HEK293T (cell line): Measurements from ENCODE around the gene VIM.

Source experiments
- CTCF ChIA-PET: fragments of 350-600 bp; formaldehyde crosslinking; extraction: SDS; loops from one replicate; lab custom pipeline; 2021; ENCODE audit warnings: antibody characterized with exemption, inconsistent platforms; lab: Yijun Ruan, JAX
- POLR2A ChIA-PET: fragments of 350-600 bp; formaldehyde crosslinking; extraction: SDS; loops from one replicate; lab custom pipeline; 2020; ENCODE audit warnings: antibody characterized with exemption, inconsistent platforms; lab: Yijun Ruan, JAX
- DNase-seq: peaks from one replicate; pipeline ENCODE4 v3.0.0; 2012; ENCODE audit warnings: mixed read lengths; ENCODE audit errors: extremely low spot score
- ARNT ChIP-seq: fragments of 450-650 bp; IDR thresholded peaks from 2 replicates; pipeline ENCODE4 v1.6.1; 2017; ENCODE audit warnings: mild to moderate bottlenecking
- BHLHE40 ChIP-seq: fragments of 450-650 bp; IDR thresholded peaks from 2 replicates; pipeline ENCODE4 v1.6.1; 2016; ENCODE audit warnings: mild to moderate bottlenecking, moderate library complexity, borderline replicate concordance
- CTBP1 ChIP-seq: fragments of 450-650 bp; IDR thresholded peaks from 2 replicates; pipeline ENCODE4 v1.6.1; 2016; ENCODE audit warnings: borderline replicate concordance
- ELF4 ChIP-seq: fragments of 450-650 bp; IDR thresholded peaks from 2 replicates; pipeline ENCODE4 v1.6.1; 2017; ENCODE audit warnings: antibody characterized with exemption
- FOXA1 ChIP-seq: fragments of 450-650 bp; IDR thresholded peaks from 2 replicates; pipeline ENCODE4 v1.6.1; 2016; ENCODE audit warnings: mild to moderate bottlenecking
- FOXK2 ChIP-seq: fragments of 450-650 bp; IDR thresholded peaks from 2 replicates; pipeline ENCODE4 v1.6.1; 2016; ENCODE audit warnings: mild to moderate bottlenecking
- FOXM1 ChIP-seq: fragments of 450-650 bp; IDR thresholded peaks from 2 replicates; pipeline ENCODE4 v1.6.1; 2017; ENCODE audit warnings: mild to moderate bottlenecking, borderline replicate concordance
- HDGF ChIP-seq: fragments of 450-650 bp; IDR thresholded peaks from 2 replicates; pipeline ENCODE4 v1.6.1; 2017; ENCODE audit warnings: antibody characterized with exemption, borderline replicate concordance
- L3MBTL2 ChIP-seq: fragments of 450-650 bp; conservative IDR thresholded peaks from 2 replicates; pipeline ENCODE4 v1.6.1; 2016; ENCODE audit warnings: mild to moderate bottlenecking
- LEF1 ChIP-seq: fragments of 450-650 bp; IDR thresholded peaks from 2 replicates; pipeline ENCODE4 v1.6.1; 2017; ENCODE audit warnings: mild to moderate bottlenecking, borderline replicate concordance
- NFRKB ChIP-seq: fragments of 450-650 bp; IDR thresholded peaks from 2 replicates; pipeline ENCODE4 v1.6.1; 2016; ENCODE audit warnings: mild to moderate bottlenecking, moderate library complexity
- SP1 ChIP-seq: fragments of 450-650 bp; IDR thresholded peaks from 2 replicates; pipeline ENCODE4 v1.6.1; 2017
- SUZ12 ChIP-seq: fragments of 450-650 bp; IDR thresholded peaks from 2 replicates; pipeline ENCODE4 v1.6.1; 2016; ENCODE audit warnings: mild to moderate bottlenecking
- TARDBP ChIP-seq: fragments of 450-650 bp; IDR thresholded peaks from 2 replicates; pipeline ENCODE4 v1.6.1; 2016
- ZNF384 ChIP-seq: fragments of 450-650 bp; IDR thresholded peaks from 2 replicates; pipeline ENCODE4 v1.6.1; 2016
- TF ChIP-seq, protein P1 (sequence below): fragments of 450-650 bp; IDR thresholded peaks from 2 replicates; pipeline ENCODE4 v1.6.1; 2016

The VIM gene

DNA sequence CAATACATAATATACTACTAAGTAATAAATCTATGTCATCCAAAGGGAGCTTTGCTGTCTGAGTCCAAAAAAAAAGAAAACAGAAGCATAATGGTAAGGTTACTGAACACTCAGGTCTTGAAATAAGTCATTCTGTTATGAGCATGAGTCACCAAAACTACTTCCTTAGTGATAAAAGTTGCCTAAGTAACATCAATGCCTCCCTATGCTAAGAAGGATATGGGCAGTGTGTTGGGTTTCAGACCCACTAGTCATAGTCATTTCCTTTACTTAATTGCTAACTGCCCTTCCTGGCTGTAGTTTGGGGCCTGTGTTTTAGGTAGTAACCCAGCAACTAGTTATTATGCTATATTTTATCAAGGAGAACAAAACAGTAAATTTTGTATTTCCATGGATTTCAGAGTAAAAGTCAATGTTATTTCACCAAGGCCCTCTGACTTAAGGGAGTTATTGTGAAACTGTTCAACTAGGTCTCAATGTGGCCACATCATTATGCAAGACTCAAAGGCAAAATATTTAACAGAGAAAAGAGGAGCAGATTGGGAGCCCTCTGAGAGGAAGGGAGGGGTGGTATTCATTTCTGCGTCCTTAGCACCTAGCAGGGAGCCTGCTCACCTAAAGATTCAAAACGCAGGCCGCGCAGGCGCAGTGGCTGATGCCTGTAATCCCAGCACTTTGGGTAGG is 11.7 kb upstream of the VIM start:
- ChIA-PET POLR2A (interaction anchor here (1.2 to 1.7 kb wide), 2 partner anchors 15 kb away, joined by 4 to 7 read pairs; partner anchors contain the start of gene TRDMT1), CTCF (interaction anchor here (0.6 to 1.3 kb wide), 2 partner anchors 14 kb away, joined by 4 to 6 read pairs; no protein-coding TSS in a partner anchor)
- 0 out of 2 replicates have a peak, but pooled peaks have one; percentile 37 for TF ChIP-seq ZNF384
- TF ChIP-seq ARNT, result no peak
- TF ChIP-seq SP1, result no peak
- TF ChIP-seq FOXM1, result no peak
- TF ChIP-seq, protein P1, sequence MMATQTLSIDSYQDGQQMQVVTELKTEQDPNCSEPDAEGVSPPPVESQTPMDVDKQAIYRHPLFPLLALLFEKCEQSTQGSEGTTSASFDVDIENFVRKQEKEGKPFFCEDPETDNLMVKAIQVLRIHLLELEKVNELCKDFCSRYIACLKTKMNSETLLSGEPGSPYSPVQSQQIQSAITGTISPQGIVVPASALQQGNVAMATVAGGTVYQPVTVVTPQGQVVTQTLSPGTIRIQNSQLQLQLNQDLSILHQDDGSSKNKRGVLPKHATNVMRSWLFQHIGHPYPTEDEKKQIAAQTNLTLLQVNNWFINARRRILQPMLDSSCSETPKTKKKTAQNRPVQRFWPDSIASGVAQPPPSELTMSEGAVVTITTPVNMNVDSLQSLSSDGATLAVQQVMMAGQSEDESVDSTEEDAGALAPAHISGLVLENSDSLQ, result peak; percentile 77
- DNase-seq, result no peak

DNA sequence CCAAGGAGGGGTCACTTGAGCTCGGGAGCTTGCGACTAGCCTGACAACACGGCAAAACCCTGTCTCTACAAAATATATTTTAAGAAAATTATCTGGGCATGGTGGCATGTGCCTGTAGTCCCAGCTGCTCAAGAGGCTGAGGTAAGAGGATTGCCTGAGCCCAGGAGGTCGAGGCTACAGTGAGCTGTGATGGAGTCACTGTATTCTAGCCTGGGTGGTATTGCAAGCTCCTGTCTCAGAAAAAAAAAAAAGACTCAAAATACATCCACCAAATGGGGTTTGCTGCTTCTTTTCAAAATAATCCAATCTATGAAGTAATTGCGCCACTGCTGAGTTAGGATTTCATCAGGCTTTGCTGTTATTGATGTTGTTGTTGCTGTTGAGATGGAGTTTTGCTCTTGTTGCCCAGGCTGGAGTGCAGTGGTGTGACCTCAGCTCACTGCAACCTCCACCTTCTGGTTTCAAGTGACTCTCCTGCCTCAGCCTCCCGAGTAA is 11.1 kb upstream of the VIM start:
- no peak for TF ChIP-seq TARDBP
- DNase-seq, result no peak
- ChIA-PET POLR2A (interaction anchor here (1.7 kb wide), 1 partner anchor 16 kb away, joined by 7 read pairs; the partner anchor contains the start of gene TRDMT1), CTCF (interaction anchor here (0.6 kb wide), 1 partner anchor 14 kb away, joined by 4 read pairs; no protein-coding TSS in a partner anchor)

DNA sequence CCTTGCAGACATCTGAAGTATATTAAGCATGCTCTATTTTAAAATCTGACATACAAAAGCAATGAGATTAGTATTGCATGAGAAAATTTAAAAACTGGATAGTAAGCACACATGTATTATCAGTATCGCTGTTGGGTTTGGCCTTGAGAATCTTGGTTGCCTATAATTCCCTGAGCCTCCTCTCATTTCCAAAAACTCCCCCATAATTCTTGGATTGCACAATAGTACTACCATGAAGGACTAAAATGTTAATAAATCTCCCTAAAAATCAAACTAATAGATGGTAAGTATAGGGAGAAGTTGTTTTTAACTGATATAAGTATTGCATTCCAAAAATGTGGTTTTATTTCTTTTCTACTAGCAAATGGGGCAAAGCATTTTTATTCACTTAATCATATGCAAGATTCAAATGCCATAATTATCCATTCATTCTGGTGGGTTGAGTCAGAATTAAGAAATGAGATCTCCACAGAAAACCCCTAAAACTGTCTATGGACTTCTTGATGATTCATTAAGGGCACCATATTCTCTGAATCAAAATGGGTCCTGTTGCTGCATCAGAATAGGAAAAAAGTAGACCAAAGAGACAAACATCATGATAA is 10.3 kb upstream of the VIM start:
- POLR2A ChIA-PET, result no interaction called here
- CTCF ChIA-PET, result no interaction called here
- DNase-seq, result no peak

DNA sequence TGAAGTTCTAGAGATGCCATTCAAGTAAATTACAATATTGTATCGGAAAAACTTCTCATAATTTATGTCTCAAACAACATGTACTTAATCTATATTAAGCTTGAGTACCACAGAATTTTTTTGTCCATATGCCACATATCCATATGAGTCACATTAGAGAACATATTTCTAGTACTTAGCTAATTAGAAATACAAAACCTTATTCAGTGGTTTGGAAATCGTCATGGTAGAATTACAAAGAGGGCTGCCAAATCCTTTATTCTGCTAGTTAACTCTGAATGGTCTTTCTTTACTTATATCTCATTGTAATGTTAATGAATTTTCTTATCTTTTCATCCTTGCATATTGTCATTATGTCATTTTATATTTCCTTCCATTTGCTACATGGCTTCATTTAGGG is 9.0 kb upstream of the VIM start:
- no peak for DNase-seq

More for the DNA sequence above, 10.3 kb upstream of the VIM start:
- no peak for TF ChIP-seq ZNF384
- TF ChIP-seq ARNT, result no peak
- TF ChIP-seq CTBP1, result no peak
- no peak for TF ChIP-seq LEF1
- no peak for TF ChIP-seq NFRKB
- no peak for TF ChIP-seq BHLHE40
- no peak for TF ChIP-seq SP1
- TF ChIP-seq FOXM1, result no peak
- TF ChIP-seq SUZ12, result no peak
- TF ChIP-seq L3MBTL2, result no peak
- no peak for TF ChIP-seq FOXK2
- TF ChIP-seq ELF4, result no peak

DNA sequence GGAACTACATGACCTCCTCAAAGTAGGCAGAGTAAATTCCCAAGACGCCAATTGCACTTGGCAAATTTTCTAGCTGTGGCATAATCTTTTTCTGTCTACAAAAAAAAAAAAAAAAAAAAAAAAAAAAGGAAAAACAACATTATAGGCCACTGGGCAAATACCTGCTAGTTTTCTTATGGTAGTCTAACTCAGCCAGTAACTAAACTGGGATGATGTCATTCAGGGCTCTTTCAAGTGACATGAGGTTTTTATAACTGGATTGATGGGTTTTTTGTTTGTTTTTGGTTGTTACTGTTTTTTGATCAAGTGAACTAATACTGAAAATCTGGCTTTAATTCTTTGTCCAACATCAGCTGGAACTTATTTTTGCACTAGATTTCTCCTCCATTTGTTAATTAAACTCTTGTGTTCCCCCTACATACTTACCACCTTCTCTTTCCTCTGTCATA is 7.4 kb upstream of the VIM start:
- CTCF ChIA-PET, result no interaction called here

More for the DNA sequence above, 9.0 kb upstream of the VIM start:
- POLR2A ChIA-PET, result interaction anchor here (1.3 kb wide), 1 partner anchor 11 kb away, joined by 7 read pairs; no protein-coding TSS in a partner anchor
- TF ChIP-seq ARNT, result no peak
- TF ChIP-seq NFRKB, result no peak
- TF ChIP-seq FOXA1, result no peak
- TF ChIP-seq ZNF384, result no peak
- TF ChIP-seq, protein P1, result no peak
- TF ChIP-seq CTBP1, result no peak
- TF ChIP-seq FOXM1, result no peak
- TF ChIP-seq HDGF, result no peak
- no peak for TF ChIP-seq SUZ12
- TF ChIP-seq BHLHE40, result no peak
- no peak for TF ChIP-seq SP1
- CTCF ChIA-PET, result no interaction called here

DNA sequence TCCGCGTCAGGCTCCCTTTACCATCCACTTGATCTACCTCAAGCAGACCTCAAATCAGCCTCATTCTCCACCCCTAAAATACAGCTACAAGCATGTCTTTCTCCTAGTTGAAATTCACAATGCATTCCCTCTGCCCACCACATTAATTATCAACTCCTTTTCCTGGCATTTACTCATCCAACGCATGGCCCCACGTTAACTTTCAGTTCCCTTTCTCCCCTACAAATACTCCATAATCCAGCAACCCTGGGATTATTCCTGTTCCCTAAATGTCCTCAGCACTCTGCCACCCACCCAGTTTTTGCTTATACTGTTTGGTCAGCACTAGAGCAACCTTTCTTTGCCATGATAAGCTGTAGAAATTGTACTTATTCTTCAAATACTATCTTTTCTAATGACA is 5.7 kb upstream of the VIM start:
- CTCF ChIA-PET, result no interaction called here
- TF ChIP-seq SP1, result no peak
- TF ChIP-seq, protein P1, result no peak
- TF ChIP-seq ARNT, result no peak
- TF ChIP-seq FOXA1, result no peak
- TF ChIP-seq BHLHE40, result no peak
- no peak for TF ChIP-seq HDGF
- no peak for TF ChIP-seq FOXM1
- no peak for TF ChIP-seq SUZ12
- no peak for TF ChIP-seq L3MBTL2
- no peak for TF ChIP-seq FOXK2
- no peak for TF ChIP-seq NFRKB
- TF ChIP-seq LEF1, result no peak
- TF ChIP-seq TARDBP, result no peak
- no peak for TF ChIP-seq ZNF384
- no peak for TF ChIP-seq CTBP1
- no peak for TF ChIP-seq ELF4
- POLR2A ChIA-PET, result interaction anchor here (4.7 kb wide), 1 partner anchor 22 kb away, joined by 34 read pairs; the partner anchor contains the start of gene TRDMT1
- DNase-seq, result no peak

More for the DNA sequence above, 7.4 kb upstream of the VIM start:
- no peak for TF ChIP-seq BHLHE40
- TF ChIP-seq SUZ12, result no peak
- TF ChIP-seq, protein P1, result peak; percentile 92
- peak; percentile 78; the same call in 1 of the 2 replicates for TF ChIP-seq ZNF384
- POLR2A ChIA-PET, result interaction anchor here (1.0 to 4.7 kb wide), 3 partner anchors 9 to 403 kb away, joined by 3 to 34 read pairs (median 24); partner anchors contain the start of genes RSU1 and TRDMT1
- DNase-seq, result peak; percentile 26
